B cell (primary cell): ENCODE data around the gene CDC25C. TPM values are rescaled to one million over a fixed set of nuclear protein-coding genes. Genes with fewer than 3 reads are reported as not detected.
A peak's percentile ranks its signal among the peaks of the same experiment; 100 is the strongest.

ENCODE experiments used
- ATAC-seq: fragments of 200-7000 bp; cut with Tn5 transposase; one replicate; pipeline ENCODE4 v1.10.0; 2021; ENCODE audit warnings: low read depth, mild to moderate bottlenecking, moderate number of reproducible peaks, moderate library complexity
- CTCF ChIA-PET: fragments of 350-600 bp; sonication (Branson Sonifier 250); formaldehyde crosslinking; loops from one replicate; lab custom pipeline; 2021; ENCODE audit warnings: antibody characterized with exemption, inconsistent platforms; lab: Charles Lee
- POLR2A ChIA-PET: fragments of 350-600 bp; sonication (Branson Sonifier 250); formaldehyde crosslinking; loops from one replicate; lab custom pipeline; 2021; ENCODE audit warnings: antibody characterized with exemption; lab: Charles Lee
- DNase-seq: peaks from one replicate; pipeline ENCODE4 v3.0.0; 2013
- H2AFZ ChIP-seq: 2 replicates; pipeline ENCODE4 v1.6.1; 2012; ENCODE audit warnings: mild to moderate bottlenecking, low read depth, low read length; ENCODE audit not compliant: insufficient read depth, poor library complexity, severe bottlenecking
- H3K27ac ChIP-seq, 2 donors: 1 replicate in 1 of 2; 2 replicates in 1 of 2; pipeline ENCODE4 v1.5.1; 2012 to 2013; ENCODE audit warnings: low read length in 2 of 2, mild to moderate bottlenecking in 2 of 2, moderate library complexity in 1 of 2
- H3K27me3 ChIP-seq, 4 experiments: fragments of 200-600 bp in 1 of 4; sonication (generic) in 1 of 4; replicated peaks in 1 of 4; 1 replicate in 2 of 4; 2 replicates in 2 of 4; pipeline versions ENCODE4 v1.6.1 to v1.7.0; 2013 to 2016; ENCODE audit warnings: low read length in 3 of 4, mild to moderate bottlenecking in 2 of 4, mixed read lengths in 1 of 4, moderate library complexity in 1 of 4; ENCODE audit not compliant: insufficient read depth in 4 of 4, control insufficient read depth in 3 of 4; ENCODE audit errors: control extremely low read depth in 1 of 4
- H3K36me3 ChIP-seq, 2 experiments: replicated peaks in 1 of 2; 1 replicate in 1 of 2; 2 replicates in 1 of 2; pipeline versions ENCODE4 v1.6.1 to v1.7.1; 2013; ENCODE audit warnings: low read length in 1 of 2; ENCODE audit not compliant: insufficient read depth in 2 of 2, control insufficient read depth in 1 of 2; ENCODE audit errors: control extremely low read depth in 1 of 2, extremely low read depth in 1 of 2
- H3K4me1 ChIP-seq, 2 donors: fragments of 200-600 bp in 1 of 2; sonication (generic) in 1 of 2; 1 replicate in 1 of 2; 2 replicates in 1 of 2; pipeline versions ENCODE4 v1.5.1 to v1.6.1; 2013 to 2017; ENCODE audit warnings: low read length in 2 of 2; ENCODE audit not compliant: control insufficient read depth in 2 of 2, insufficient read depth in 2 of 2
- H3K4me2 ChIP-seq: replicated peaks from 2 replicates; pipeline ENCODE3; 2012; ENCODE audit warnings: mild to moderate bottlenecking, low read depth, low read length; ENCODE audit not compliant: poor library complexity, severe bottlenecking
- H3K4me3 ChIP-seq, 5 experiments: fragments of 200-600 bp in 1 of 5; sonication (generic) in 1 of 5; 1 replicate in 3 of 5; 2 replicates in 2 of 5; pipeline versions ENCODE4 v1.5.1 to v1.7.0; 2011 to 2016; ENCODE audit warnings: low read length in 4 of 5, mild to moderate bottlenecking in 4 of 5, low read depth in 2 of 5, control low read depth in 1 of 5, moderate library complexity in 1 of 5; ENCODE audit not compliant: insufficient read depth in 1 of 5; ENCODE audit errors: control extremely low read depth in 1 of 5, extremely low read depth in 1 of 5
- H3K79me2 ChIP-seq: fragments of 200-600 bp; sonication (generic); one replicate; pipeline ENCODE4 v1.6.0; 2016; ENCODE audit warnings: low read length; ENCODE audit not compliant: control insufficient read depth, insufficient read depth
- H3K9ac ChIP-seq: fragments of 200-600 bp; sonication (generic); 2 replicates; pipeline ENCODE4 v1.6.1; 2017; ENCODE audit warnings: mild to moderate bottlenecking, low read length, moderate library complexity
- H3K9me3 ChIP-seq, 3 donors: one replicate each; pipeline versions ENCODE4 v1.6.1 to v1.7.1; 2013; ENCODE audit warnings: low read length in 2 of 3; ENCODE audit not compliant: control insufficient read depth in 2 of 3, insufficient read depth in 1 of 3; ENCODE audit errors: control extremely low read depth in 1 of 3
- H4K20me1 ChIP-seq: 2 replicates; pipeline ENCODE4 v1.6.0; 2012; ENCODE audit warnings: mild to moderate bottlenecking, low read length; ENCODE audit not compliant: insufficient read depth, control insufficient read depth, poor library complexity, severe bottlenecking
- H3K27ac Mint-ChIP-seq: one replicate; pipeline ENCODE4 v1.8.0; 2021; ENCODE audit warnings: mixed read lengths
- H3K27me3 Mint-ChIP-seq: one replicate; pipeline ENCODE4 v1.8.0; 2021; ENCODE audit warnings: mixed read lengths
- H3K4me1 Mint-ChIP-seq: one replicate; pipeline ENCODE4 v1.8.0; 2021; ENCODE audit warnings: mixed read lengths
- H3K4me3 Mint-ChIP-seq: one replicate; pipeline ENCODE4 v1.8.0; 2021; ENCODE audit warnings: mixed read lengths
- H3K9me3 Mint-ChIP-seq: one replicate; pipeline ENCODE4 v1.8.0; 2022; ENCODE audit warnings: mixed read lengths; ENCODE audit not compliant: insufficient read depth
- CTCF ChIP-seq: fragments of 200-600 bp; IDR thresholded peaks from one replicate; pipeline ENCODE4 v1.8.0; 2022; ENCODE audit warnings: antibody characterized with exemption, mild to moderate bottlenecking
- EZH2 ChIP-seq: IDR thresholded peaks from 2 replicates; pipeline ENCODE4 v1.6.1; 2012; ENCODE audit warnings: borderline replicate concordance, low read depth, mild to moderate bottlenecking, moderate library complexity, low read length; ENCODE audit not compliant: insufficient read depth, poor library complexity, severe bottlenecking
- WGBS: methylation state at CpG from one replicate; pipeline ENCODE4 v1.1.5; 2013; ENCODE audit warnings: missing lambda C conversion rate; ENCODE audit not compliant: insufficient coverage; 5-methylcytosine and 5-hydroxymethylcytosine counted together
- intact Hi-C: fragments of 100-400 bp; cut with micrococcal nuclease; formaldehyde crosslinking; loops from one replicate; pipeline ENCODE4 v1.10.0; 2022
- polyA plus RNA-seq: library from polyadenylated mRNA; depleted of rRNA; stranded (reverse); fragments of >200 nt; gene quantifications from 2 replicates; pipeline ENCODE4 v1.2.3, GENCODE V29; 2012
- total RNA-seq, 2 donors: library from RNA; stranded (reverse); fragments of 120-200 nt in 1 of 2; gene quantifications; 1 replicate in 1 of 2; 2 replicates in 1 of 2; pipeline versions ENCODE4 v1.2.3 to v1.2.4, GENCODE V29; 2013 to 2022

CDC25C gene
- total and polyA plus RNA-seq, 2 donors (not counting 1 experiment from before 2014, with no cell fraction given): 0.03 TPM; not detected in 1

GRCh38 chr5:138354387-138354786, 22.8 kb upstream of the CDC25C start:
- ChIA-PET CTCF (interaction anchor here (1.0 to 9.3 kb wide), 9 partner anchors 16 to 321 kb away, joined by 3 to 278 read pairs (median 8); partner anchors contain the start of genes CDC25C, ETF1, FAM13B and FAM53C), POLR2A (interaction anchor here (1.3 to 4.9 kb wide), 4 partner anchors 16 to 221 kb away, joined by 4 to 107 read pairs (median 9); partner anchors contain the start of genes CDC23, ETF1, FAM53C and HSPA9)
- H3K4me1 ChIP-seq: peaks cover 25 to 30% of the 10 kb centered on the region in 2 donors
- no peaks in the 10 kb centered on the region for H3K27me3 ChIP-seq
- H2AFZ ChIP-seq: peak overlapping the region; percentile 74
- H3K36me3 ChIP-seq: no peaks in the 10 kb centered on the region
- peaks cover 0 to 7% (median 7%) of the 10 kb centered on the region in 3 donors for H3K9me3 ChIP-seq
- H3K4me3 Mint-ChIP-seq: peak overlapping the region; percentile 95
- no peak for TF ChIP-seq CTCF
- no peak for TF ChIP-seq EZH2
- DNase-seq: no peak
- peaks cover 48% of the 10 kb centered on the region for H3K4me1 Mint-ChIP-seq
- peaks cover 71% of the 10 kb centered on the region for H3K79me2 ChIP-seq
- intact Hi-C loops: loop anchor here (10.0 kb wide), 2 partner anchors 80 to 920 kb away; partner anchors contain the start of gene REEP2
- peak overlapping the region; percentile 78 to 96 (median 89) for H3K4me3 ChIP-seq
- H3K27me3 Mint-ChIP-seq: no peaks in the 10 kb centered on the region
- 13% methylated on average over 4 of the region's 5 CpGs for WGBS
- peak overlapping the region; percentile 73 for H3K4me2 ChIP-seq
- no peaks in the 10 kb centered on the region for H3K9me3 Mint-ChIP-seq
- peak overlapping the region; percentile 96 for H3K27ac Mint-ChIP-seq
- H3K27ac ChIP-seq: peak overlapping the region; percentile 97
- H4K20me1 ChIP-seq: peaks cover 35% of the 10 kb centered on the region
- H3K9ac ChIP-seq: peak overlapping the region; percentile 94
- no peak for ATAC-seq

- ChIA-PET CTCF (interaction anchor here (0.6 to 9.3 kb wide), 24 partner anchors 13 to 1085 kb away, joined by 3 to 278 read pairs (median 4); partner anchors contain the start of genes BRD8, CDC25C, ETF1 and FAM13B), POLR2A (interaction anchor here (0.6 to 4.9 kb wide), 8 partner anchors 15 to 222 kb away, joined by 3 to 107 read pairs (median 6); partner anchors contain the start of genes CDC23, CDC25C, EGR1 and ETF1)
- Histone ChIP-seq H2AFZ (peak overlapping the region; percentile 74), H3K4me3 (peak overlapping the region; percentile 78 to 96 (median 89)), H3K4me2 (peak overlapping the region; percentile 73), H3K36me3 (peaks cover 0 to 4% of the 10 kb centered on the region in 2 experiments), H3K9me3 (peaks cover 0 to 7% (median 4%) of the 10 kb centered on the region in 3 donors), H3K9ac (peak overlapping the region; percentile 94), H3K4me1 (peaks cover 25 to 30% of the 10 kb centered on the region in 2 donors), H4K20me1 (peaks cover 30% of the 10 kb centered on the region), H3K27me3 (no peaks in the 10 kb centered on the region), H3K27ac (peak overlapping the region; percentile 97), H3K79me2 (peaks cover 65% of the 10 kb centered on the region)
- TF ChIP-seq EZH2 (no peak), CTCF (no peak)
- Mint-ChIP-seq H3K9me3 (no peaks in the 10 kb centered on the region), H3K27me3 (no peaks in the 10 kb centered on the region), H3K4me3 (peak overlapping the region; percentile 95), H3K4me1 (peaks cover 48% of the 10 kb centered on the region), H3K27ac (peak overlapping the region; percentile 96)
- intact Hi-C loops: loop anchor here (1.0 to 10.0 kb wide), 8 partner anchors 22 to 921 kb away; partner anchors contain the start of genes BRD8, CDC23, CDC25C and ETF1
- ATAC-seq (no peak), DNase-seq (no peak)
- WGBS: 0% methylated on average over 8 of the region's 11 CpGs
Observed at GRCh38 chr5:138353560-138354080, 22.0 kb upstream of the CDC25C start.
